Measurements from ENCODE around the gene TTLL9.

DNA sequence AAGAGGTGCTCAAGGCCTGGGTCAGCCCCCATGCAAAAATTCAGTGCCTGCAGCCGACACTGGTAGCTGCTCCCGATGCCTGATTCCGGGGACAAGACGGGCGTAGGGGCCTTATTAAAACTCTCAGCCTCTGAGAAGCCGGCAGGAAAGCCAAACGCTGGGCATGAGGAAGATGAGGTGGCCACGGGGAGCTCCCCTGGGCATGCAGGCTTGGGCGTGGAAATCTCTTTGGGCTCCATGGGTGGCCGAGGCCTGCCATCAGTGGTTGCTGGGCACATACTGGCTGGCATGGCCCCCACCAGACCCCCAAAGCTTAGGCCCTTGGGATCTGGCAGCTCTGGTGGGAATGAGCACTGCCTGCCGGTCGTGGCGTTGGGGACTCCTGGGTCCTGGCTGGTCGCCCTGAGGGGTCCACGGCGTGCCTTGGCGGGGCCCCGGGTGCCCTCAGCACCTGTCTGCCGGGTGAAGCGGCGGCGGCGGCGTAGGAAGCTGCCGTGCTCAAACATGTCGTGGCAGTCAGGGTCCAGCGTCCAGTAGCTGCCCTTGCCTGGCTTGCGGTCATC is 25.6 kb upstream of the TTLL9 start:
- TF ChIP-seq, protein P1, sequence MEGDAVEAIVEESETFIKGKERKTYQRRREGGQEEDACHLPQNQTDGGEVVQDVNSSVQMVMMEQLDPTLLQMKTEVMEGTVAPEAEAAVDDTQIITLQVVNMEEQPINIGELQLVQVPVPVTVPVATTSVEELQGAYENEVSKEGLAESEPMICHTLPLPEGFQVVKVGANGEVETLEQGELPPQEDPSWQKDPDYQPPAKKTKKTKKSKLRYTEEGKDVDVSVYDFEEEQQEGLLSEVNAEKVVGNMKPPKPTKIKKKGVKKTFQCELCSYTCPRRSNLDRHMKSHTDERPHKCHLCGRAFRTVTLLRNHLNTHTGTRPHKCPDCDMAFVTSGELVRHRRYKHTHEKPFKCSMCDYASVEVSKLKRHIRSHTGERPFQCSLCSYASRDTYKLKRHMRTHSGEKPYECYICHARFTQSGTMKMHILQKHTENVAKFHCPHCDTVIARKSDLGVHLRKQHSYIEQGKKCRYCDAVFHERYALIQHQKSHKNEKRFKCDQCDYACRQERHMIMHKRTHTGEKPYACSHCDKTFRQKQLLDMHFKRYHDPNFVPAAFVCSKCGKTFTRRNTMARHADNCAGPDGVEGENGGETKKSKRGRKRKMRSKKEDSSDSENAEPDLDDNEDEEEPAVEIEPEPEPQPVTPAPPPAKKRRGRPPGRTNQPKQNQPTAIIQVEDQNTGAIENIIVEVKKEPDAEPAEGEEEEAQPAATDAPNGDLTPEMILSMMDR (IDR thresholded peaks at IDR 0.05): no peak
- TF ChIP-seq POLR2AphosphoS5 (IDR thresholded peaks at IDR 0.05; ENCODE audit: low read depth, low read length): no peak
- TF ChIP-seq, protein P2, sequence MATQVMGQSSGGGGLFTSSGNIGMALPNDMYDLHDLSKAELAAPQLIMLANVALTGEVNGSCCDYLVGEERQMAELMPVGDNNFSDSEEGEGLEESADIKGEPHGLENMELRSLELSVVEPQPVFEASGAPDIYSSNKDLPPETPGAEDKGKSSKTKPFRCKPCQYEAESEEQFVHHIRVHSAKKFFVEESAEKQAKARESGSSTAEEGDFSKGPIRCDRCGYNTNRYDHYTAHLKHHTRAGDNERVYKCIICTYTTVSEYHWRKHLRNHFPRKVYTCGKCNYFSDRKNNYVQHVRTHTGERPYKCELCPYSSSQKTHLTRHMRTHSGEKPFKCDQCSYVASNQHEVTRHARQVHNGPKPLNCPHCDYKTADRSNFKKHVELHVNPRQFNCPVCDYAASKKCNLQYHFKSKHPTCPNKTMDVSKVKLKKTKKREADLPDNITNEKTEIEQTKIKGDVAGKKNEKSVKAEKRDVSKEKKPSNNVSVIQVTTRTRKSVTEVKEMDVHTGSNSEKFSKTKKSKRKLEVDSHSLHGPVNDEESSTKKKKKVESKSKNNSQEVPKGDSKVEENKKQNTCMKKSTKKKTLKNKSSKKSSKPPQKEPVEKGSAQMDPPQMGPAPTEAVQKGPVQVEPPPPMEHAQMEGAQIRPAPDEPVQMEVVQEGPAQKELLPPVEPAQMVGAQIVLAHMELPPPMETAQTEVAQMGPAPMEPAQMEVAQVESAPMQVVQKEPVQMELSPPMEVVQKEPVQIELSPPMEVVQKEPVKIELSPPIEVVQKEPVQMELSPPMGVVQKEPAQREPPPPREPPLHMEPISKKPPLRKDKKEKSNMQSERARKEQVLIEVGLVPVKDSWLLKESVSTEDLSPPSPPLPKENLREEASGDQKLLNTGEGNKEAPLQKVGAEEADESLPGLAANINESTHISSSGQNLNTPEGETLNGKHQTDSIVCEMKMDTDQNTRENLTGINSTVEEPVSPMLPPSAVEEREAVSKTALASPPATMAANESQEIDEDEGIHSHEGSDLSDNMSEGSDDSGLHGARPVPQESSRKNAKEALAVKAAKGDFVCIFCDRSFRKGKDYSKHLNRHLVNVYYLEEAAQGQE (IDR thresholded peaks at IDR 0.05; ENCODE audit: insufficient read depth in 1 of 2, low read depth in 2 of 2, low read length in 1 of 2): no peak

Data from Panc1 (cell line).